Measurements from ENCODE around the gene HS6ST1.

Gene HS6ST1

GRCh38 chr2:128282976-128283810 lies 35.5 kb downstream of the HS6ST1 start:
- no peak for DNase-seq (ENCODE audit: extremely low read depth, low read depth)
- no peak for TF ChIP-seq CTCF (IDR thresholded peaks at IDR 0.05; ENCODE audit: low read depth, low read length)

GRCh38 chr2:128282246-128282975 lies 36.3 kb downstream of the HS6ST1 start:
- DNase-seq (ENCODE audit: extremely low read depth, low read depth) = no peak

GRCh38 chr2:128281852-128282245 lies 36.8 kb downstream of the HS6ST1 start:
- TF ChIP-seq CTCF (IDR thresholded peaks at IDR 0.05; ENCODE audit: low read depth, low read length) = no peak
- no peak for DNase-seq (ENCODE audit: extremely low read depth, low read depth)

More at GRCh38 chr2:128282246-128282975, 36.3 kb downstream of the HS6ST1 start:
- TF ChIP-seq CTCF (IDR thresholded peaks at IDR 0.05; ENCODE audit: low read depth, low read length) = no peak

- DNase-seq (ENCODE audit: extremely low read depth, low read depth) = no peak
- TF ChIP-seq CTCF (IDR thresholded peaks at IDR 0.05; ENCODE audit: low read depth, low read length) = no peak
Measured at GRCh38 chr2:128280901-128281321, 37.8 kb downstream of the HS6ST1 start.

GRCh38 chr2:128280158-128280871 lies 38.4 kb downstream of the HS6ST1 start:
- no peak for DNase-seq (ENCODE audit: extremely low read depth, low read depth)
- TF ChIP-seq CTCF (IDR thresholded peaks at IDR 0.05; ENCODE audit: low read depth, low read length) = no peak

GRCh38 chr2:128279786-128280157 lies 38.9 kb downstream of the HS6ST1 start:
- TF ChIP-seq CTCF (IDR thresholded peaks at IDR 0.05; ENCODE audit: low read depth, low read length) = no peak
- no peak for DNase-seq (ENCODE audit: extremely low read depth, low read depth)
